ENCODE results near the gene COL15A1.

Gene COL15A1

DNA sequence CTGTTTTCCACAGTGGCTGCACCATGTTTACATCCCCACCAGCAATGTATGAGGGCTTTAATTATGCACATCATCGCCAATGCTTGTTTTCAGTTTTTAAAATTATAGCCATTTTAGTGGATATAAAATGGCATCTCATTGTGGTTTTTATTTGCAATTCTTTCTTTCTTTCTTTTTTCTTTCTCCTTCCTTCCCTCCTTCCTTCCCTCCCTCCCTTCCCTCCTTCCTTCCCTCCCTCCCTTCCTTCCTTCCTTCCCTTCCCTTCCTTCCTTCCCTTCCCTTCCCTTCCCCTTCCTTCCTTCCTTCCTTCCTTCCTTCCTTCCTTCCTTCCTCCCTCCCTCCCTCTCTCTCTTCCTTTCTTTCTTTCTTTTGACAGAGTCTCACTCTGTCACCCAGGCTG, 6.6 kb downstream of the COL15A1 start:
- DNase-seq, result no peak

DNA sequence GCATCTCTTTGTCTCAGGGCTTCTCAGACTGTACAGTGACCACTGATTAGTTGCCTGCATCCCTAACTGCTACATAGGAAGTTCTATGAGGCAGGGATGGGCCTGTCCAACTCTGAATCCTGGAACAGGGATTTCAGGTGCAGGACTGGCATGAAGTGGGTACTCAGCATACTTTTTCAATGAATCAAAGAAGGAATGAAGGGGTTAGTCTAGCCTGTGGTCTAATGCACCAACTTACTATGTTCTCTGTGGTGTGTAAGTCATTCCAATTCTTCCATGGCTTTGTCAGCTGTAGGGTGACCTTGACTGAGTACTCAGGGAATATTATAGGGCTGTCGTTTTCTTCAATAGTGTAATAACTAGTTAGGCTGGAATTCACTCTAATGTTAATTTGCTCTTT, 8.3 kb downstream of the COL15A1 start:
- no peak for DNase-seq

DNA sequence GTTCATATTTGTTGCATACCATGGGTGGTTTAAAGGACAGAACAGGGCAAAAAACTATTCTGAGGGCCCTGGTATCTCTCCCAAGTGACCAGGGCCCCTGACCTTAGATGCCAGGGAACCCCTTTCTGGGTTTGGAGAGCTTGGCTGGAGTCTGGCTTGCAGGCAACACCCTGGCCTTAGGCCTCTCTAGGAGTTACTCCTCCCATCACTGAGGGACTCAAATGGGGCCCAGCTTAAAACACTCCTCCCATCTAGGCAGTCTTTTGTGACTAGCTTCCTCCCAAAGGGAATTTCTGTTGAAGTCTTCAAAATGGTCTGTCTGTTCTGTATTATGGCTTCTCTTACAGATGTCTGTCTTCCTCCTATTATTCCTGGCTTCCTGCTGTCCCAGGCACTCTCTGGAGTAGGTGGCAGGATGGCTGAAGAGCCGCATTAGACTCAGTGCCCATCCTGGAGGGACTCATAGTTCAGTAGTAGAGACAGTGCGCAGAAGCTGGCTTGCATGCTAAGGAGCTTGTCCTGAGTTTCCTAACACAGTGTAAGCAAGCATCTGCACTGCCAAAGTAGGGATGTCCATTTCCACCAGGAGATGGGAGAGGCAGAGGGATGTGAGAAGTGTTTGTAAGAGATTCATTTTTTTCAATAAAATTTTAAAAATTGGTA, 10.0 kb downstream of the COL15A1 start:
- no peak for DNase-seq

DNA sequence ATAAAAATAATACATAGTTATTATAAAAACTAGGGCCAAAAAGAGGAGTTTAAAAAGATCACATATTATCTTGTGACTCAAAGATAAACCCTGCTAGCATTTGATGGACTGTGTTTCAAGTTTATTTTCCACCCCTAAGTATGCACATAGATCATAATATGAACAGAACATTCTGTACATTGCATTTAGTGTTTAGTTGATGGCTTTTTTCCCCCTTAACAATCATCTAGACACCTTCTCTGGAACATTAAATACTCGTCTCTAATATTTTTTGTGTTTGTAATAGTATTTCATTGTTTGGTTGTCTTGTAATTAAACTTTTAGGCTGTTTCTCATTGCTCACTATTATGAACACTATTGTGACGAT, 10.5 kb downstream of the COL15A1 start:
- no peak for DNase-seq

DNA sequence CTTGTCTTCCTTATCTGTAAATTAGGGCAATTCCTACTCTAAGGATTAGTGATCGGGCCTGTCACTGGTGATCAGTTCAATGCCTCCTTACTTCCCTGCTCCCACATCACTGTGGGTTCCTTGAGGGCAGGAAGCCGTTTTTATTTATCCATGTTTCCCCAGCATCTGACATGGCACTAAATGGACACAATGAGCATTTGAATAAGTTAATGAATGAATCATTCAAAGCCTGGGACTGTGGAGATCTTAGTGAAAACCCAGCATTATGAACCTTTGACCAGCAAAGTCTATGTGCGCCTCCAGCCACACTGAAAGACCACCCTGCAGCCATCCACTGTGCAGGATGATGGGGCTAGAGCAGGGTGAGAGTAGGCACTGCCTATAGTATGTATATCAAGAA, 11.6 kb downstream of the COL15A1 start:
- no peak for DNase-seq

DNA sequence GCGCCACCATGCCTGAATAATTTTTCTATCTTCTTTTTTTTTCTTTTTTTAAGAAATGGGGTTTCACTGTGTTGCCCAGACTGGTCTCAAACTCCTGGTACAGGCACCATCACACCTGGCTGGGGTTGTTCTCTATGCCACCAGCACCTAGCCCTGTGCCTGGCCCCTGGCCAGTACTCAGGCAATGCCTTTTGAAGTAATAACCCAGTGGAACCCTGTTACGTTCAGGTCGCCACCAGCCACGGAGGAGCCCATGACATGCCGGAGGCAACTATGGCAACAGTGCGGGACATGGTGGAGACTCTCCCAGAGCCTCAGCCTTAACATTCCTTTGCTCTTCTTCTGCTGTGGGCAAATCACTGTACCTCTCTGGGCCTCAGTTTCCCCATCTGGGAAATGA, 14.1 kb downstream of the COL15A1 start:
- no peak for DNase-seq

DNA sequence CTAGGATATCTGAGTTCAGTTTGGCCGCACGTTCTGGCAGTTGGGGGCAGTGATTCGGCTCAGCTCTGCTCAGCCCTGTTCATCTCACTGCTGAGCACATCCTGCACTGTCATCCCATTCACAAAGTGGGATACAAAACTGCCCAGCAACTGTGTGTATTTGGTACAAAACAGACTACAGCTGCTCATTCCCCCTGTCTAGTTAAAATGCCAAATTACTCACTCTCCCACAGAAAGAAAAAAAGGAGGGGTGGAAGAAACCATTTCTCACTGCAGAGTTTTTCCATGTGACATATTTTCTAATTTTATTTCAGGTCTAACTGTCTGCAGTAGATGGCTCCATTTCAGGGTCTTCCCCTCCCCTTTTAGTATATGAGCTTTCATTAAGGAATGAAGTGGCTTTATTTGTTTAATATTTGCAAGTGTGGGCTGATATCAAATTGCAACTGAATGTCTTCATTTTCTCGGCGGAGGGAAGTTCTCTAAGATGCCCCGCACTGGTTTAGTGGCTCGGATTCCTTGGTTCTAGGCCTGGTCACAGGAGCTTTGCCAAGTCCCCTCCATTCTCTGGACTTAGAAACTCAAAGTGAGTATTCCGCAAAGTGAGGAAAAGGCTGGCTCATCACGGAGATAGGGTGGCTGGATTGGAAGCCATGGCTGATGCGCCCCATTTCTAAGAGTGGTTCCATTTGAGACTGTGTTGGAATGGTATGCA, 14.7 kb downstream of the COL15A1 start:
- DNase-seq, result no peak

DNA sequence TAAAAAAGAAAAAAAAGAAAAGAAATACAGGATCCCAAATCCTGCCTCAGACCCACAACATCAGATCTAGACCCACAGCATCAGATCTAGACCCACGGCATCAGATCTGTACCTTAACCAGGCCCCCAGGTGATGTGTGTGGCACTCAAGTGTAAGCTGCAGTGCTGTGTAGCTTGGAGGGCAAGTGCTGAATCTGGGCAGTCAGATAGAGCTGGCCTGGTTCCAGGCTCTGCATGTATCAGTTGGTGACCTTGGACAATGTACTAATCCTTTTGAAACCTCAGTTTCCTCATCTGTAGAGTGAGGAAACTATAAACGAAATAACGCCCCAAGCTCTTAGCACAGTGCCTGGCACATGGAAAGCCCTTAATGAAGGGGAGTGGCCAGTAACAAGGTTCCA, 16.7 kb downstream of the COL15A1 start:
- no peak for DNase-seq

DNA sequence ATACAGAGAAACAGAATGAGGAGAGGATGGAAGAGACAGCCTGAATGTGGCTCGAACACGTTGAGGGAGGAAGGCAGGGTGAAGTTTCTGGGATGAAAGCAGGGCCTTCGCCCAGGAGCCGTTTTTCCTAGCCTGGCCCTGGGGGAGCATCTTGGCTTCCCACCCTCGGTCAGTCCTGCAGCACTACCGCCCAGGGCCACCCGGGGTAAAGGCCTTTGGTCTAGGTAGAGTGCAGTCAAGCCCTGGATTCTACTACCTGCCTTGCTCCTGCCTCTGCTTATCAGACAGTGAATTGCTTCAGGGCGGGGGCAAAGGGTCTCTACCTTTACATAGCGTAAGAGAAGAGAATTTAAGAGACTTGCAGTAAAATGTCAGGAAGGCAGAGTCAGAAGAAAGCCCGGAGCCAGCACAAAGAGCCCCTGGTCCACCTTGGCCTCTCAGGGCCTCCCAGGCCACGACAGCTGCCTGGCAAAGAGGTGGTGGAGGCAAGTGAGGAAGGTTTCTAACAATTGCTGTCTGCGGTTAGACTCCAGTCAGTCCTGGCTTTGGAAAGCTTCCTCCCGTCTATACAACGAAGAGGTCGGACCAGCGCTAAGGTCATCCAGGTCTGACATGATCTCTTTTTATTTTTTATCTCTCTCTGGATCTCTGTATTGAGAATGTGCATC, 17.9 kb downstream of the COL15A1 start:
- DNase-seq, result no peak

DNA sequence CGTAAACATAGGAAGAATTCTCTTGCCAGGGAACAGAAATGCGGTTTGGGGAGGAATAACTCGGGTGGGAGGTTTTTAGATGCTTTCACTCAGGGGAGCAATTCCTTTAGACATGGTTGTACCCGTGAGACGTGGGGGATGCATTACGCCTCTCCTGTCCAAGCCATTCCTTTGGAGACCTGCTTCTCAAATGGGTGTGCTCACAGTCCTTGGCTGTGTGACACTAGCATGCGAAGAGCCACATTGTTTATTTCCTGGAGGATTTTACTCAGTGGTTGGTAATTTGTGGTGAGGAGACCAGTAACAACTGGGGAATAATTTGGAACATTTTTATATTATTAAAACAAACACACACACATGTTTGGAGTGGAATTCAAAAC, 18.5 kb downstream of the COL15A1 start:
- DNase-seq, result no peak

DNA sequence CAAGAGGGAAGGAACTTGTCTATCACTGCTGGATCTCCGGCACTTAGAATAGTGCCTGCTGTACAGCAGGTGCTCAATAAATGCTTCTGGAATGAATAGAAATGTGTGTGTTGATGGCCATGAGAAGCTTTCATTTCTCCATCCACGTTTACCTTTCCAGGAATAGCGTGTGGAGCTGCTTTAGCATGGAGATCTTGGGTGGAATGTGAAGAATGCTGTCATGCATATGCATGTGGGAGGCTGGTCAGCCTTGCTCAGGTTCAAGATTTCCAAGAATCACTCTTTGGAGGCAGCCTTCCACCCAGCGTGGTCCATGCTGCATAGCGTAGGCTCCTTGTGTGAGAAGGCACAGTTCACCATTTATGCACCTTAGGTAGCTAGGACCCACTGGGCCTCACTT, 19.2 kb downstream of the COL15A1 start:
- no peak for DNase-seq

DNA sequence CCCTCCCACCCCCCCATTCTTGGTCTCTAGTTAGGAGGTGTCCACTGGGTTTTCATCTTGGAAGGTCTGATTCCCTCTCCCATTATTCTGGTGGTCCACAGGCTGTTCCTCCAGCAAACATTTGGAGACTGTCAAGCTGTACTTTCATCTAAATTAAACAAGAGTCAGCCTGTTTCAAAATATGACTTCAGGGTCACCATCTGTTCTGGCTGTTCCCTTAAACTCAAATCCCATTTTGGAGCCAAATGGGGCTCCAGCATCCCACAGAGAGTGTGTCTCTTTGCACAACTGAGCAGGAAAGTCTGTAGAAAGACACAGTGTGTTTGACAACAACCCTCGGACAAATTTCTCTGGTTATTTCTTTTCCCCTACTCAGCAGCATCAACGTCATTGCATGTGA, 20.5 kb downstream of the COL15A1 start:
- no peak for DNase-seq

DNA sequence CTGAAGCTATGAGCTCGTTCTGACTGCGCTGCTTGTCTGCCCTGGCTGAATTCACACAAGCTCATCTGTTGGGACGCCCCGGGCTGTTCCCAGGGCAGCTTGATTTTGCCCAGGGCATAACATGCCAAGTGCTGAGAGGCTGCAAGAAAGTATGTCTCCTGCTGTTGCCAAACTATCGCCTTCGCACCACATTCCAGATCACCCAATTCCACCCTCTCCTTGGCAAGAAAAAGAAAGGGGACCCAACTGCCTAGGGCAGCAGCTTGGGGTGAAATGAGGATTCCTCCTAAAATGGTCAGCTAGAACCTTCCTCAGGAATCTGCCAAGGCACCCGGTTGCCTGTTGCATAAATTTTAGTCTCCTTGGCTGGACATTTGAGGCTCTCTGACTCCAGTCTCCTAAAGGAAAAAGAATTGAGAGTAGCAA, 21.2 kb downstream of the COL15A1 start:
- DNase-seq, result no peak

DNA sequence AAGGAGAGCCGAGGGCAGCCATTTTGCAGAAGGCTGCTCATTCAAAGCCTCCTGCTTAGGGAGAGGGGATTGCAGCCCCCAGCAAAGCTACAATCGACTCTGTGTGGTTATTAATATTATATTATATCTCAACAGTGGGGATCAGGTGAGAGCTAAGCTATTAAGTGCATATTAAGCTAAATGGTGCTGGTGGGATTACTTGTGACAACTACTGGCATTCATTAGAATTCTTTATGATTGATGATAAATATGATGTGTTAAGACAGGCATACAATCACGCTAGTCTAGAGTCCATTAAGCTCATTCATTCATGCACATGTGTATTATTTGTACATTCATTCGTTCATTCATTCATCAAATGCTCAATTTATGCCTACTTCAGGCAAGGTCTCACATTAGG, 23.0 kb downstream of the COL15A1 start:
- no peak for DNase-seq

DNA sequence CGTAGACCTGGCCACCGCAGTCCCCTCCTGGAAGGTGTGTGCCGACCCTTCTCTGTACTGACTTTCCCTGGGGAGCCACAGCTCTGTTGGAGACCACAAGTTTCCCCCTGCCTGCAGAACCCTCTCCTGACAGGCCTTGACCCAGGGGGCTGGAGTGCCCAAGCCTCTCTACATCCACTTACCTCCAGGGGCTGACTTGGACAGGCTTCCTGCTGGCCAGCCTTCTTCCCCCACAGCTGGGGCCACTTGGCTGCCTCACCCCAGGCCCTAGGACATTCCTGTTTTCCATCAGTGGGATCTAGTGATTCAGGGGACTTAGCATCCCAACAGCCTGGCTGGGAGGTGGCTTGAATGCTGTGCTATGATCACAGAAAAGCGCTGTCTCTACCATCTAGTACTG, 23.6 kb downstream of the COL15A1 start:
- DNase-seq, result no peak

DNA sequence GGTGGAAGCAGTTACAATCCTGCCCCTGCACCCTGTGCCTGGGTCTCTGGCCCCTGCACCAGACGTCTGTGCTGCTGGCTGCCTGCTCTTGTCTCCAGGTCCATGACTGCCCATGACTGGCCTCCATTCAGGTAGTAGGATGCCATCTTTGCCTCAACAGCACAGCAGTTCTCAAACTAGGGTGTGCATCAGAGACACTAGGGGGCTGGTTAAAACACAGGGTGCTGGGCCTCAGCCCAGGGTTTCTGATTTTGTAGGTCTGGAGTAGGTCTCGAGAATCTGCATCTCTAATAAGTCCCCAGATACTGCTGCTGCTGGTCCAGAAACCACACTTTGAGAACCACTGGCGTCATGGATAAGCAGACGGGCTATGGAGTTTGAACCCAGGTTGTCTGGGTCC, 24.0 kb downstream of the COL15A1 start:
- no peak for DNase-seq

DNA sequence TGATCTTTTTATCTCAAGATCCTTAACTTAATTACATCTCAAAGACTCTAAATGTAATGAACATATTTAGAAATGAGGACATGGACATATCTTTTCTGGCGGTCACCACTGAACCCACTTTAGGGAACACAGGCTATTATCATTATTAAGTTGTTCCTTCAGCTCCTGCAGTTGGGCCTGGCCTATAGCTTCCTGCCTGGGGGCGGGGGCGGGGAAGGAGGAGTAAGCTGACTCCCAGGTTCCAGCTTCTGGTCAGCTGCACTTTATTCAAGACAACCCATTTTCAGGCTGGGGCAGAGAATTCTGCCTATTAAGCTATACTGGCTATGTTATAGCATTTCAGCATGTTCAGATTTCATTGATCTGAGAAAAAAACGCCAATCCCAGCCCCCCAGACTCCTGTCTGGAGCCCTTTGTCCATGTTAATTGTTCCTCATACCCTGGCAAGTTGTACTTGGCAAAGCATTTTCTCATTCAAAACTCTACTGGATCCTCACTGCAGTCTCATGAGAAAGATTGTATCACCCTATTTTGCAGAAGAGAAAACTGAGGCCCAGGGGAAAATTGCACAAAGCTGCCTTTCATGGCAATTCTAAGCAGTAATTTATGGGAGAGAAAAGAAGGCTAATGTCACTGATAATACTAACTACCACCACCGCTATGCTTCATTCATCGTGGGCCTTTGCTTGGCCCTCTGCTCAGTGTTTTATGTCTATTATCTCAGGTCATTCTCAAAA, 25.1 kb downstream of the COL15A1 start:
- no peak for DNase-seq

DNA sequence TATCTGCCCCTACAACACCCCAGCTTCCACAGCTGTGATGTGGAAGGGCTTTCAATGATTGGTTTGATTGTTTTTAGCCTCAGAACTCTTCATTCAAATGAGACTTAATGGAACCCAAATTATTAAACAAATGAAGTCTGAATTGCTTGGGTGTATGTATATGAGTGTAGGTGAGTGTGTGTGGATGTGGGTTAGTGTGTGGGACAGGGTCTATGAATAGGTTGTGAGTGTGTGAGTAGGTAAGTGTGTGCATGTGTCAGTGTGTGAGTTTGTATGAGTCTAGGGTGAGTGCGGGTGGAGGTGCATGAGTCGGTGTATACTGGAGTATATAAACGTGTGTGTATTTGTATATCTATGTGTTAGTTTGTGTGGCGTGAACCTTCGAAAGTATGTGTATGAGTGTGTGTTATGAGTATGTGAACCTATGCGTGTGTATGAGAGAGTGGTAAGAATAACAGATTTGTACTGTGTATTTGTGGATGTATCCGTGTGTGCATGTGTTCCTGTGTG, 26.9 kb downstream of the COL15A1 start:
- DNase-seq, result no peak

DNA sequence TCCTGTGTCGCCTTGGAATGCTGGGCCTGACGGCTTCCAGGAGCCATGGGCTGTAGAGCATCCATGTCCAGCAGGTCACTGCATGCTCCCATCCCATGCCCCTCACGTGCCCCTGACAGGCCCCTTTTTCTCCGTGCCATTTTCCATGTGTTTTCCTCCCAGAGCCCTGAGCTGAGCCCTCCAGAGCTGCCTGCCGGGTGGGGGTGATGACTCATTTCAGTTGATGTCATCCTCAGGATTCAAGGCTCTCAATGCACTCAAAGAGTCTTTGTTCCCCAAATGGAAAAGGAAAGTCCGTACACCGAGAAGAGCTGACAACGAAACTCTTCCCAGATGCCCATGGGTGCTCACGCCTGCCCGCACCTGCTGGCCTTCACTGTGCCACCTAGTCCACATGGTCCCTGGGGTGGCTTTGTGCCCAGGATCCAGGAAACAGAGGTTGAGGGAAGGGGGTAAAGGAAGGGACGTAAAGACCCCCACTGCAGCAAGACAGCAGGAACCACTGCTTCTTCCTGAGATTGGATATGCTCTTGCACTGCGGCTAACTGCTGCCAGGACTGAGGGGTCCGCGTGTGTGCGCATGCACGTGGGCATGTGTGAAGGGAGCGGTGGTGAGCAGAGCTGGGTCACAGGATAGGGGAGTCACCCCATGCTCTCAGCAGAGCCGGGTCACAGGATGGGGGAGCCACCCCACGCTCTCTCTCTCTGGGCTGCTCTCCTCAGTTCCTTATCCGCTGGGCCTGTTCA, 27.6 kb downstream of the COL15A1 start:
- no peak for DNase-seq

DNA sequence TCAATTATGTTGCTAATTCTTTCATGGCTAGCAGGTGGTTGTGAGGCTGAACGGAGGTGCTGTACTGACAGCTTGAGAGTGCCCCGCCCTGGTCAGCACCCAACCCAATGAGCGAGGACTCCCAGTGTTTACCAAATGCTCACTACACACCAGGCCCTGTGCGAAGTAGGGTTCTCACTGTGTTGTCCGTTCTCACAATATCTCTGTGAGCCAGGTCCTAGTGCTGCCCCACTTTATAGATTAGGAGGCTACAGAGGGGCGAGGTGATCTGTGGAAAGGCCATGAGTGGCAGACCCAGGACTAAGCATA, 28.2 kb downstream of the COL15A1 start:
- DNase-seq, result no peak

DNA sequence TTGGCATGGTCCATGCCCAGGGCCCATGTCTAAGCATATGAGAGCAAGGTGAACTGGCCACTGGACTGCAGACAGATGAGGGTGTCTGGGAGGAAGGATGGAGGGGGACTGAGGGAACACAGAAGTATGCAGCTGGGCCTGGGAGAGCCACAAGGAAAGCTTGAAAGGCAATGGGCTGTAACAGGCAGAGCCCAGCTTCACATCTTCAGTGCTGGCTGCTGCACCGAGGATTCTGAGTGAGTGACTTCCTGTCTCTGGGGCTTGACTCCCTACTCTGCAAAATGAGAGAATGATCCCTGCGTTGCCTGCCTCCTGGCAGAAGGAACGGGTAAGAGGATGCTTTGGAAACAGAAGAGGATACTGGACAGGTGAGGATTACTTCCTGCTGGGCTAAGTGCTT, 29.0 kb downstream of the COL15A1 start:
- DNase-seq, result no peak

DNA sequence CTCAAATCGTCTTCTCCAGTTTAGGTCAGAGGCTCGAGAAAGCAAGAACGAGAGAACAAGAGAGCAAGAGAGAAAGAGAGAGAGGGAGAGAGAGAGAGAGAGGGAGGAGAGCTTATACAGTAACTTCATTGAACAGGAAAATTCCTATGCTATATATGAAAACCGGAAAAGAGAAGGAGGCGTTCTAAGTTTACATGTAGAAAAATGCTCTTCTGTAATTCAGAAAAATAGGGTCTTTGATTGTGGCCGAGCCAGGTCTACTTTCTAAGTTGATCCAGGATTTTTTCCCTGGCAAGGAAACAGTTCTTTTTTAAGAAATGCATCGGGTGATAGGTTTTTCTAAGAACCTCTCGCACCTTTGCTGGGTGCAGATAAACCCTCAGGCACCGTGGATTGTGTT, 29.5 kb downstream of the COL15A1 start:
- DNase-seq, result no peak

DNA sequence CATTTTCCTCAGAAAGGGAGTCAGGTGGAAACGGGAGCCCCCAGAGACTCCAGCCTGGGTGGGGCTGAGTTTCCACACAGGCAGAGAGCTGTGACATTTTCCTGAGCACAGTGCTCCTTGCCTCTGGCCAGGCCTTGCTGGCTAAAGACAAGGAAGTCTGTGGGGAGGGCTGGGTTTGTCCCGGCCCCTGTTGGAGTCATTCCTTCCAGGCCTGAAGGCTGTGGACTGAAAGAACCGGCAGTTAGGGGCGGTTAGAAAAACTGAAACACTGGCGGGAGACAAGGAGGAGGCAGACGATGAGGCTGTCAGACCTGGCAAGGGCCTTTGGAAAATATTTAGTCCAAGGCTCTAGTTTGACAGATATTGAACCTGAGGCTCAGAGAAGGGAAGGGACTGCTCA, 29.9 kb downstream of the COL15A1 start:
- no peak for DNase-seq

All from CD4-positive, alpha-beta T cell treated with Interleukin-1 beta for 1 hour (primary cell).